RKO (cell line): Measurements from ENCODE around the gene PIGQ.

ENCODE experiments used
- DNase-seq: peaks from one replicate; pipeline ENCODE4 v3.0.0-alpha.2; 2016; ENCODE audit warnings: low spot score

PIGQ gene

DNA sequence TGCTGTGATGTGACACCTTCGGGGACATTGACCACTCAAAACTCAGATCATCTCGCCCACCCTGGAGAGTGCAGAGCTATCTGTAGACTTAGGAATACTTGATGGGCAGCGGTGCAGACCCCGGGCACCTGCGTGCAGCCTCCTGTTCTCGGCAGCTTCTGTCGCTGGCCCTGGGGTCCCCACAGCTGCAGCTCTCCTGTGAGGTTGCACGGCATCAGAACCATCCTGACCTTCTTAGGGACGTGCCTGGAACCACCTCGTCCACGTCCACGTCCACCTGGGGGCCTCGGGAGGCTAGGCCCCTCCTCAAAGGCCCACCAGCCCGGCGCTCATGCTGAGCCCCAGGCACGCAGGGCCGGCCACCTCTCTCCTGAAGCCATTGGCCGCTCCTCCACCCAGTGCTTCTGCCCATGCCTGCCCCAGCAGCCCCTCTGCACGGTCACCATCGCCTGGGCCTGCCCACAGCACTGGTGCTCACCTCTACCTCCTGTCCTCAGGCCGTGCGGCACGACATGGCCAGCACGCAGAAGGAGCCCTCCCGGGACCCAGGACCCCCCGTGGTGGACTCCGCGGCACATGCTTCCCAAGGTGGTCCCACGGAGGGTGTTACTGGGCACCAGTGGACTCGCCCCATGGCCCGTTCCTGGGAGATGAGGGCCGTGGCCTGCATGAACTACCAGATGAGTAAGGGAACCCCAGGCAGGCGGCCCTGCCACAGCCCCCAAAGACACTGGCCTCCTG is 58.7 kb downstream of the PIGQ start:
- no peak for DNase-seq

DNA sequence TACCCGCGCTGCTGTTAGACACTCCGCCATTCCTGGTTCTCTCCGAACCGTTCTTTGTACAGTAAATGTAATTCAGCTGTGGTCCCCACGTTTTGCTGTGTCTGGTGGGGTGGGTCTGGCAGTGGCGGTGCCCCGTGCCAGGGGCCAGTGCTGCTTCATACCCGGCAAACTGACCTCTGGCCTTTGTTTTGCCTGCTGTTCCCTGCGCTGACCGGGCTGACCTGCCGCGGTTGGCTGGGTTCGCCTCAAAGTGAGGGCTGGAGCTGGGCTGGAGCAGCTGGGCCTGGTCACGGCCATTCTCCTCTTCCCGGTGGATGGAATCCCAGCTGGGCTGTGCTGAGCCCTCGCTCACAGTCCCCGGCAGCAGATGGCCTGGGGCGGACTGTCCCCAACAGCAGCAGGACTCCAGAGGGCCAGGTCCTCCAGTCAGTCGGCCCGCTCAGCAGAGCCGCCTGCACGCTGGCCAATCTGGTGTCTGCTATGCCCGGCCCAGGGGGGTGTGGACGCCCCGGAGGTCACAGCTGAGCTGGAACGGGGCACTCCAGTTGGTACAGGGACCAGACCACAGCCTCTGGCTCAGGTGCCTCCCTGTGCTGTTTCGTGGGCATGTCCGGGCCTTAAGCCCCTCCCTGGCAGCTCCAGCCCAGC is 59.5 kb downstream of the PIGQ start:
- DNase-seq, result no peak

GRCh38 chr16:629833-630248 is 60.1 kb downstream of the PIGQ start:
- no peak for DNase-seq

- no peak for DNase-seq
These were observed 60.6 kb downstream of the PIGQ start for GRCh38 chr16:630249-630814.

DNA sequence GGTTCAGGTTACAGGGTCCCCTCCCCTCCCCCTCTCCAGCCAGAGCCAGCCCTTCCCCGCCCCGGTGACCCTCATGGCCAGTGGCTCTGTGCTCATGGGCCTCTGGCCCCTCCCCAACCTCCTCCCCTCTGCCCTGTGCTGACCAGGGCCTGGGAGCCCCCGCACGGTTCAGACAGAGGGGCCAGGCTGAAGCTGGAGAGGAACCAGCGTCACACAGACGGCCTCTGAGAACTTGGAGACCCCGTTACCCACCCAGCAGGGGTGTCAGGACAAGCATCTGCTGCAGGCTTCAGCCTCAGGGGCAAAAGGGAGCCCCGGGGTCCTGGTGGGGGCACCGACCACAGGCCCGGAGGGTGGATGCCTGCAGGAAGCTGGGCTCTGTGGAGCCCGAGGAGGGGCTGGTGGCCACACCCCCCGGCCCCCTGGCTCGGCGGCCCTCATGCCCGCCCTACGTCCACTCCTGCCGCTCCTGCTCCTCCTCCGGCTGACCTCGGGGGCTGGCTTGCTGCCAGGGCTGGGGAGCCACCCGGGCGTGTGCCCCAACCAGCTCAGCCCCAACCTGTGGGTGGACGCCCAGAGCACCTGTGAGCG is 61.1 kb downstream of the PIGQ start, which contains the start of gene WFIKKN1:
WFIKKN1 (plus strand) TSS at position 171 of the 591 bp plus-strand sequence; CDS start at position 440, 269 bp downstream.
- no peak for DNase-seq

DNA sequence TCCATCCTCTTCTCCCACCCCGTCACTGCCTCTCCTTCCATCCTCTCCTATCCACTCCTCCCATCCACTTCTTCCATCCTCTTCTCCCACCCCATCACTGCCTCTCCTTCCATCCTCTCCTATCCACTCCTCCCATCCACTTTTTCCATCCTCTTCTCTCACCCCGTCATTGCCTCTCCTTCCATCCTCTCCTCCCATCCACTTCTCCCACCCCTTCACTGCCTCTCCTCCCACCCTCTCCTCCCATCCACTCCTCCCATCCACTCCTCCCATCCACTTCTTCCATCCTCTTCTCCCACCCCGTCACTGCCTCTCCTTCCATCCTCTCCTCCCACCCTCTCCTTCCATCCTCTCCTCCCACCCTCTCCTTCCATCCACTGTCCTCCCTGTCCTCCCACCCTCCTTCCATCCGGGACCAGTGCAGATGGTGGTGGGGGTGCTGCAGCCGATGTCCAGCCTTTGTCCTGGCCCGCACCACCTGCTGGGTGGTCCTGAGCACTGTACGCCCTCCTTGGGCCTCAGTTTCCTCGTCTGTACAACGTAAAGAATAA is 62.1 kb downstream of the PIGQ start:
- no peak for DNase-seq

GRCh38 chr16:632486-633335 is 62.9 kb downstream of the PIGQ start:
- no peak for DNase-seq

DNA sequence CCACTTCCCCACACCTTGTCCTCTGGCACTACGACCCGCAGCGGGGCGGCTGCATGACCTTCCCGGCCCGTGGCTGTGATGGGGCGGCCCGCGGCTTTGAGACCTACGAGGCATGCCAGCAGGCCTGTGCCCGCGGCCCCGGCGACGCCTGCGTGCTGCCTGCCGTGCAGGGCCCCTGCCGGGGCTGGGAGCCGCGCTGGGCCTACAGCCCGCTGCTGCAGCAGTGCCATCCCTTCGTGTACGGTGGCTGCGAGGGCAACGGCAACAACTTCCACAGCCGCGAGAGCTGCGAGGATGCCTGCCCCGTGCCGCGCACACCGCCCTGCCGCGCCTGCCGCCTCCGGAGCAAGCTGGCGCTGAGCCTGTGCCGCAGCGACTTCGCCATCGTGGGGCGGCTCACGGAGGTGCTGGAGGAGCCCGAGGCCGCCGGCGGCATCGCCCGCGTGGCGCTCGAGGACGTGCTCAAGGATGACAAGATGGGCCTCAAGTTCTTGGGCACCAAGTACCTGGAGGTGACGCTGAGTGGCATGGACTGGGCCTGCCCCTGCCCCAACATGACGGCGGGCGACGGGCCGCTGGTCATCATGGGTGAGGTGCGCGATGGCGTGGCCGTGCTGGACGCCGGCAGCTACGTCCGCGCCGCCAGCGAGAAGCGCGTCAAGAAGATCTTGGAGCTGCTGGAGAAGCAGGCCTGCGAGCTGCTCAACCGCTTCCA is 63.7 kb downstream of the PIGQ start:
- DNase-seq, result no peak
